A673 (cell line): Measurements from ENCODE around the gene BOD1L2.

Source experiments
- EZH2 ChIP-seq: fragments of 200-600 bp; sonication (generic); IDR thresholded peaks from 2 replicates; pipeline ENCODE4 v1.6.1; 2017; ENCODE audit warnings: borderline replicate concordance, low read depth, mild to moderate bottlenecking, mixed read lengths, antibody characterized with exemption, low read length; ENCODE audit not compliant: poor library complexity, severe bottlenecking
- TF ChIP-seq, protein P1 (sequence below): fragments of 300-800, 200-600 bp; sonication (generic); conservative IDR thresholded peaks from 2 replicates; pipeline ENCODE4 v1.5.1; 2017; ENCODE audit warnings: low read depth, mild to moderate bottlenecking, antibody characterized with exemption, low read length, moderate library complexity, mixed read lengths

DNA sequence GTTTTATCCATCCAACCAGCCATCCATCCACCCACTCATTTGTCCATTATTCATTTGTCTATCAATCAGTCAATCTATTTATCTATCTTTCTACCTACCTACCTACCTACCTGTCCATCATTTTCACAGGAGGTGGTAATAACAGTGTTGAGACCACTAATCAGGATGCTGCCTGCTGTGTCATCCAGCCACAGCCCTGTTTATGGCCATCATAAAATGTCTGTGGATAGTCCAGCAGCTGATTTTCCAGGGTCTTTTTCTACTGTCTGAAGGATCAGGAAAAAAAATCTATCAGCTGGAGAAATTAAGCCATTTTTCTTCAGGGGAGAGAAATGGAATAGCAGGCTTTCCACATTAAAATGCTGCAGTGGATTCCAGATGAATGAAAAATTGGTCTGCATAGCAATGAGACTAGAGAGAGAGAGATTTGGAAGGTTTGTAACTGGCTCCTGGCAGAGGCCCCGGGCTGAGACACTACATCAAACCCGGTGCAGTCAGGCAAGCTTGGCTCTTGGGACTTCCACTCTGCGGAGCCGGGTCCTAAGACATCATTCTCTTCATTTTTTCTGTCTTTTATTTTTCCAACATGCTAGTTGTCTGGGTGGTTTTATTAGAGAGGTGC lies 33.0 kb upstream of the BOD1L2 start:
- TF ChIP-seq, protein P1, sequence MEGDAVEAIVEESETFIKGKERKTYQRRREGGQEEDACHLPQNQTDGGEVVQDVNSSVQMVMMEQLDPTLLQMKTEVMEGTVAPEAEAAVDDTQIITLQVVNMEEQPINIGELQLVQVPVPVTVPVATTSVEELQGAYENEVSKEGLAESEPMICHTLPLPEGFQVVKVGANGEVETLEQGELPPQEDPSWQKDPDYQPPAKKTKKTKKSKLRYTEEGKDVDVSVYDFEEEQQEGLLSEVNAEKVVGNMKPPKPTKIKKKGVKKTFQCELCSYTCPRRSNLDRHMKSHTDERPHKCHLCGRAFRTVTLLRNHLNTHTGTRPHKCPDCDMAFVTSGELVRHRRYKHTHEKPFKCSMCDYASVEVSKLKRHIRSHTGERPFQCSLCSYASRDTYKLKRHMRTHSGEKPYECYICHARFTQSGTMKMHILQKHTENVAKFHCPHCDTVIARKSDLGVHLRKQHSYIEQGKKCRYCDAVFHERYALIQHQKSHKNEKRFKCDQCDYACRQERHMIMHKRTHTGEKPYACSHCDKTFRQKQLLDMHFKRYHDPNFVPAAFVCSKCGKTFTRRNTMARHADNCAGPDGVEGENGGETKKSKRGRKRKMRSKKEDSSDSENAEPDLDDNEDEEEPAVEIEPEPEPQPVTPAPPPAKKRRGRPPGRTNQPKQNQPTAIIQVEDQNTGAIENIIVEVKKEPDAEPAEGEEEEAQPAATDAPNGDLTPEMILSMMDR: no peak
- no peak for TF ChIP-seq EZH2
